Erythroblast (primary cell): Measurements from ENCODE around the gene PDIA2.

Experiments used
- GATA1 ChIP-seq: IDR thresholded peaks from 2 replicates; pipeline ENCODE4 v1.6.1; 2011; ENCODE audit warnings: low read depth, mild to moderate bottlenecking, control low read depth, low read length, moderate library complexity
- POLR2A ChIP-seq: IDR thresholded peaks from 2 replicates; pipeline ENCODE4 v1.6.1; 2011; ENCODE audit warnings: mild to moderate bottlenecking, low read length

- TF ChIP-seq POLR2A (no peak), GATA1 (no peak)
Measured at GRCh38 chr16:280991-281659, 1.8 kb upstream of the PDIA2 start.
